Stimulated activated CD4-positive, alpha-beta T cell treated with anti-CD3 and anti-CD28 coated beads, Interleukin-1b, Interleukin-23, amount 100 ng/mL, for 24 hours (primary cell): ENCODE results near the gene CHRNG.
"Not testable (repeated sequence)": the region's sequence is repeated elsewhere in the genome, so short reads cannot be mapped to it uniquely, and the experiment has no call there.

ENCODE experiments used
- DNase-seq, 4 experiments: peaks; one replicate each; pipeline ENCODE4 v3.0.0-alpha.2; 2020; ENCODE audit warnings: low read depth in 4 of 4, low spot score in 1 of 4

The CHRNG gene

GRCh38 chr2:232543491-232543890 is 4.0 kb downstream of the CHRNG start:
- DNase-seq: no peak

- no peak for DNase-seq
Measured at GRCh38 chr2:232543928-232544631, 4.6 kb downstream of the CHRNG start.

DNA sequence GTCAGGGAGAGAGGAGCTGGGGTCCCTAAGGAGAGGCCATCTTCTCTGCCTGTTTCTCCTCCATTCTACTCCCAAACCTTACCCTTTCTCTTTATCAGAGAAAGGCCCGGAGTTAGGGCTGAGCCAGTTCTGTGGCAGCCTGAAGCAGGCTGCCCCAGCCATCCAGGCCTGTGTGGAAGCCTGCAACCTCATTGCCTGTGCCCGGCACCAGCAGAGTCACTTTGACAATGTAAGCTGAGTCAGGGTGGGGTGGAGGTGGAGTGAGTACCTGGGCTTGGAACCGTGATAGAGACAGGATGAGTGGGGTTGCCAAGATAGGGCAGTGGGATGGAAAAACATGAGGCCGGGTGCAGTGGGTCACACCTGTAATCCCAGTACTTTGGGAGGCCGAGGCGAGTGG is 5.2 kb downstream of the CHRNG start:
- no peak for DNase-seq

GRCh38 chr2:232545511-232546375 is 6.3 kb downstream of the CHRNG start:
- DNase-seq: no peak

GRCh38 chr2:232547991-232548390 is 8.5 kb downstream of the CHRNG start:
- DNase-seq: no peak

- DNase-seq: no peak
Measured at GRCh38 chr2:232549655-232550353, 10.3 kb downstream of the CHRNG start.

DNA sequence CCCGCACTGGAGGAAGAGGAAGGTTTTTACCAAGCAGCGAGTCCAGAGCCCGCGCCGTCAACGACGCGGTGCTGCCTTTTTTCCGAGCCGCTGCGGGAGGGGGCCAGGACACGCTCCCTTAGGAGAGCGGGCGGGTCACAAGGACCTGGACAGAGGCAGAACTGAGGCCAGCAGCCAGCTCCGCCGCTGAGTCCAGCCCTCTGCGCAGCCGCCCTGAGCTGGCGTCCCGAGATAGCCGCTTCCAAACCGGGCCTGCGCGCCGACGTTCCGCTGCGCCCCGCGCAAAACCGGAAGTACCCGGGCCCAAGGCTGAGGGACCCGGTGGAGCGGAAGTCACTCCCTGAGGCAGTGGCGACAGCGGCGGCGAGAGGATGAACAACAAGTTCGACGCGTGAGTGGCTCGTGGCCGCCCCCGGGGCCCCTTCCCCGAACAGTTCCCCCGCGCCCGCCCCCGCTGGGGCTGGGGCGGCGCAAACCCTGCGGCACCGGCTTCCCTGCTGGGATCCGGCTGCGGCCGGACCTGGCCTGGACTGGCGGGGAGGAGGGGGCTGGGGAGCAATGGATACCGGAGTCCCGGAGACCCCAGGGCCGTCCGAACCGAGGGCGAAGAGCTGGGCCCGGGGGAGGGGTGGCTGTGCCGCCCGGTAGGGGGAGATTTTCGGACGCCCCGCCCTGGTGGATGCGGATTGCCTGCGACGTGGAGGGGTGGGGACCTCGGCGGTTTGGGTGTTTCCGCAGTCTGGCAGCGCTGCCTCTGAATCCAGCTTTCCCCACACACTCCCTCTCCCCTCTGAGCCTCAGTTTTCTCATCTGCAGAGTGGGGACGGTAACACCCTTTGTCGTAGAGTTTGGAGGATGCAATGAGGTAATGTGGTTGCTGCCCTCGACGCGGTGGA is 11.1 kb downstream of the CHRNG start, which contains the start of the genes EIF4E2 and TIGD1:
Gene EIF4E2 (plus strand): TSS at position 336 of the 896 bp plus-strand sequence. CDS start 36 bp downstream, at position 372.
Gene TIGD1 (minus strand): TSS at position 204 of the 896 bp plus-strand sequence. CDS start 675 bp downstream, outside the sequence.
- peak; percentile 81 to 90 (median 86) for DNase-seq

DNA sequence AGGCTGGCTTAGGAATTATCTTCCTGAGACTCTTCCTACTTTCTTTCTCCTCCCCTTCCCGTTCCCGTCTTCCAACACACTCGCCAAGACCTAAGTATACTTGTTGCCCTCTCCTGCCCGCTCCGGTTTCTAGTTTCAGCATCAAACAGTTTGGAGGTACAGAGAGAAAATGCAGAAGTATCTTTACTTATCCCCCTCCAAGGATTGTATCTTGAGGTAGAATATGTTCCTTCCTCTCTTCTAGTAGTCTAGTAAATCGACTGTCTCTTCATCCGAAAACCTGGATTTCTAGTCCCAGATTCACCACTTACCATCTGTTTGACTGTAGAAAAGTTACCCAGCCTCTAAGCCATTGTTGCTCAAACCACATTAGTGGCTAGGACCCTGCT is 11.8 kb downstream of the CHRNG start:
- DNase-seq: no peak

- DNase-seq: no peak
Measured at GRCh38 chr2:232551776-232552175, 12.3 kb downstream of the CHRNG start.

GRCh38 chr2:232556426-232556825 is 16.9 kb downstream of the CHRNG start:
- DNase-seq: no peak

GRCh38 chr2:232562515-232563151 is 23.1 kb downstream of the CHRNG start:
- no peak for DNase-seq

DNA sequence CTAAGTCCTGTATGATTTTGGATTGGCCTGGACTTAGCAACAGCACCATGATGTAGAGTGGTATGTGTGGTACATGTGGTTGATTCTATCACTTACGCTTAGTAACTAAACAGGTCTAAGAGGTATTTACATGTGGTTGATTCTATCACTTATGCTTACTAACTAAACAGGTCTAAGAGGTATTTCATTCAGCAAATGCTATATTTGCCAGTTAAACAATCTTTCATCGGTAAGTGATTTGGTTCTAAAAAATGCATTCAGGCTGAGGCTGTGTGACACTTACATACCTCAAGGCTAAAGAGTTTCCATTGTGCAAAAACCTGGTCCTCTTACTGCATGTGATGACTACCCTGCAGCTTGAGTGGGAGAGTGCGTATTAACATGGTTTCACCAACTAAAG is 24.1 kb downstream of the CHRNG start:
- DNase-seq: no peak

- no peak for DNase-seq
Measured at GRCh38 chr2:232567721-232568120, 28.2 kb downstream of the CHRNG start.

GRCh38 chr2:232568161-232568560 is 28.7 kb downstream of the CHRNG start:
- no peak for DNase-seq

GRCh38 chr2:232569541-232569940 is 30.0 kb downstream of the CHRNG start:
- no peak for DNase-seq

DNA sequence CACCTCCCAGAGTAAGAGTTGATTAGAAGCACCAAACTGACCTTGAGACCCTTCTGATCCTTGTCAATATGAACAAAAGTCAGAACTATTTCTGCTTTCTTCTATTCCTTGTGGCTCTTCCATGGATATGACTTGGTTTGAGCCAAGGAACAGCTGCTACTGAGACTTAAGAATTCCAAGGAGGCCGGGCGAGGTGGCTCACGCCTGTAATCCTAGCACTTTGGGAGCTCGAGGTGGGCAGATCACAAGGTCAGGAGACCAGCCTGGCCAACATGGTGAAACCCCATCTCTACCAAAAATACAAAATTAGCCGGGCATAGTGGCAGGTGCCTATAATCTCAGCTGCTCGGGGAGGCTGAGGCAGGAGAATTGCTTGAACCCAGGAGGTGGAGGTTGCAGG is 31.0 kb downstream of the CHRNG start:
- DNase-seq: not testable (repeated sequence)

DNA sequence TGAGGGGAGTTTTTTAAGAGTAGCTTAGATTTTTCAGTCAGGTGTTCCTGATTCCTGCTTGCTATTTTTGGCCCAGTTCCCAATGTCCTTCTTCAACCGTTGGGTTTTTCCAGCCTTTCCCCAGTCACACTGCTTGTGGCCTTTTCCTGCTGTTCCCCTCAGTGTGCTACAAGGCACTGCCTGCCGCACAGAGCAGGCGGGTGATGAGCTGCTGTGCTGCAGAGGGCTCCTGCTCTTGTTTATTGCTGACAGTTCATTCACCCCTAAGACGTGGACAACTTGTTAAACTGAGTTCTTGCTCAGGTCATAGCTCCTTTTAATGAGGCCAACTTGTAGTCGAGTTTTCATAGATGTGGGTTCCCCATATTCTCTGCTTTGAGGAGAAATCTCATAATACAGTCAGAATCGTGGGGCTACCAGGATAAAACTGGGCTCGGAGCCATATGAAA is 31.6 kb downstream of the CHRNG start:
- no peak for DNase-seq

DNA sequence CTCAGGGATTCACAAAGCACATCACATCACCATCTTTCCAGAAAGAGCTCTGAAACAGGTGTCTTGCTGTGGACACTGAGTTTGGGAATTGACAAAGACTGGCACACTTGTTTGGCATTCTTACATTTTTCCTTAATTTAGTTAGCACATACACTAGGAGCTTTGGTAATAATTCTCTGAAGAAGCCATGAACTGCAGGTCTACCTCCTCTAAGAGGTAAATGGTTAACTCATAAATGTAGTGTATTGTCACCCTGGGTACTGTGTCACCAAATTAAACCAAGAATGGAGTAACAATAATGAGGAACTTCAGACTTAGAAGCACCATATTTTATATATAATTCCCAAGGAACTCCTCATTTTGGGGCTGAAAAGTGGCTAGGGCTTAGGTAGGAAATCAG is 33.5 kb downstream of the CHRNG start:
- DNase-seq: no peak

GRCh38 chr2:232573771-232574435 is 34.4 kb downstream of the CHRNG start:
- DNase-seq: no peak
